GM12878 (cell line): ENCODE results near the gene DPH1. TPM values are rescaled to one million over a fixed set of nuclear protein-coding genes. Genes with fewer than 3 reads are reported as not detected.

ENCODE experiments used
- BHLHE40 ChIP-seq, 2 experiments: fragments of 450-650 bp in 1 of 2; IDR thresholded peaks; 2 replicates each; pipeline ENCODE4 v1.6.1; 2011 to 2017; ENCODE audit warnings: low read depth in 2 of 2, borderline replicate concordance in 1 of 2, improper control_type of control experiment in 1 of 2, low read length in 1 of 2, mild to moderate bottlenecking in 1 of 2
- CHD1 ChIP-seq: IDR thresholded peaks from 2 replicates; pipeline ENCODE4 v1.6.1; 2012; ENCODE audit warnings: low read depth, low read length, improper control_type of control experiment
- CTCF ChIP-seq, 3 experiments: IDR thresholded peaks in 2 of 3; conservative IDR thresholded peaks in 1 of 3; 2 replicates each; pipeline ENCODE4 v1.5.1; 2011; ENCODE audit warnings: low read depth in 3 of 3, low read length in 3 of 3, mild to moderate bottlenecking in 3 of 3, control low read depth in 2 of 3, moderate library complexity in 2 of 3, inconsistent platforms in 1 of 3, mixed read lengths in 1 of 3; ENCODE audit not compliant: control insufficient read depth in 2 of 3, insufficient read depth in 1 of 3; ENCODE audit errors: extremely low read depth in 1 of 3
- FOXM1 ChIP-seq: IDR thresholded peaks from 2 replicates; pipeline ENCODE4 v1.6.1; 2012; ENCODE audit warnings: low read depth, mild to moderate bottlenecking, inconsistent platforms, low read length, moderate library complexity
- GABPA ChIP-seq: IDR thresholded peaks from 2 replicates; pipeline ENCODE4 v1.6.1; 2014; ENCODE audit warnings: antibody characterized with exemption, low read depth, mild to moderate bottlenecking, inconsistent platforms
- HCFC1 ChIP-seq: fragments of 150-350 bp; IDR thresholded peaks from 2 replicates; pipeline ENCODE4 v1.6.1; 2014; ENCODE audit warnings: low read length
- HDAC2 ChIP-seq: fragments of 200-600 bp; sonication (generic); IDR thresholded peaks from 2 replicates; pipeline ENCODE4 v1.6.1; 2017
- HDGF ChIP-seq: fragments of 450-650 bp; IDR thresholded peaks from 2 replicates; pipeline ENCODE4 v1.6.1; 2016; ENCODE audit warnings: antibody characterized with exemption
- KAT2A ChIP-seq: conservative IDR thresholded peaks from 2 replicates; pipeline ENCODE4 v1.6.1; 2011; ENCODE audit warnings: low read depth, low read length; ENCODE audit not compliant: control insufficient read depth
- MEF2B ChIP-seq: fragments of 450-650 bp; IDR thresholded peaks from 2 replicates; pipeline ENCODE4 v1.6.1; 2018; ENCODE audit warnings: mild to moderate bottlenecking, moderate library complexity; ENCODE audit not compliant: partially characterized antibody, poor library complexity, severe bottlenecking
- MTA3 ChIP-seq: IDR thresholded peaks from 2 replicates; pipeline ENCODE4 v1.6.1; 2012; ENCODE audit warnings: low read length, inconsistent platforms, borderline replicate concordance
- NFIC ChIP-seq: IDR thresholded peaks from 2 replicates; pipeline ENCODE4 v1.6.1; 2012; ENCODE audit warnings: low read depth, mild to moderate bottlenecking, inconsistent platforms, low read length, moderate library complexity
- NFYA ChIP-seq: IDR thresholded peaks from 2 replicates; pipeline ENCODE4 v1.6.1; 2011; ENCODE audit warnings: low read depth, mild to moderate bottlenecking, low read length, improper control_type of control experiment, borderline replicate concordance
- POLR2A ChIP-seq: IDR thresholded peaks from 2 replicates; pipeline ENCODE4 v1.6.1; 2011; ENCODE audit warnings: low read depth, mild to moderate bottlenecking, low read length
- RAD51 ChIP-seq: fragments of 450-650 bp; IDR thresholded peaks from 2 replicates; pipeline ENCODE4 v1.6.1; 2016; ENCODE audit warnings: moderate library complexity, mild to moderate bottlenecking, inconsistent platforms
- RBBP5 ChIP-seq: fragments of 200-600 bp; sonication (generic); conservative IDR thresholded peaks from 2 replicates; pipeline ENCODE4 v1.6.1; 2016
- SIN3A ChIP-seq: IDR thresholded peaks from 2 replicates; pipeline ENCODE4 v1.6.1; 2012; ENCODE audit warnings: low read depth, low read length, improper control_type of control experiment
- SREBF1 ChIP-seq: IDR thresholded peaks from 2 replicates; pipeline ENCODE4 v1.6.1; 2012; ENCODE audit warnings: mild to moderate bottlenecking, low read length
- SRF ChIP-seq, 2 experiments: IDR thresholded peaks; 2 replicates each; pipeline ENCODE4 v1.6.1; 2011; ENCODE audit warnings: low read depth in 2 of 2, low read length in 2 of 2, mild to moderate bottlenecking in 1 of 2, moderate library complexity in 1 of 2
- TAF1 ChIP-seq: IDR thresholded peaks from 2 replicates; pipeline ENCODE4 v1.6.1; 2011; ENCODE audit warnings: mild to moderate bottlenecking, low read depth, low read length, borderline replicate concordance
- WRNIP1 ChIP-seq: IDR thresholded peaks from 2 replicates; pipeline ENCODE4 v1.6.1; 2011; ENCODE audit warnings: low read depth, low read length, improper control_type of control experiment, borderline replicate concordance
- YBX1 ChIP-seq: fragments of 450-650 bp; IDR thresholded peaks from 2 replicates; pipeline ENCODE4 v1.6.1; 2016; ENCODE audit warnings: antibody characterized with exemption
- YY1 ChIP-seq: IDR thresholded peaks from 2 replicates; pipeline ENCODE4 v1.6.1; 2011; ENCODE audit warnings: low read depth, mild to moderate bottlenecking, low read length
- ZNF384 ChIP-seq: IDR thresholded peaks from 2 replicates; pipeline ENCODE4 v1.6.1; 2012; ENCODE audit warnings: low read depth, mild to moderate bottlenecking, low read length, improper control_type of control experiment, borderline replicate concordance
- ZNF592 ChIP-seq: fragments of 450-650 bp; IDR thresholded peaks from 2 replicates; pipeline ENCODE4 v1.6.1; 2017; ENCODE audit warnings: mild to moderate bottlenecking, moderate library complexity
- ZZZ3 ChIP-seq: IDR thresholded peaks from 2 replicates; pipeline ENCODE4 v1.6.1; 2011; ENCODE audit warnings: low read depth; ENCODE audit not compliant: control insufficient read depth, insufficient read length
- polyA plus RNA-seq, 11 experiments: library from polyadenylated mRNA; depleted of rRNA in 4 of 11; unstranded in 6 of 11; stranded (reverse) in 5 of 11; fragments of >200 nt; fragmentation: Nextera tagmentation in 4 of 11; fragmentation: Illumina TruSeq in 1 of 11; extraction: Ambion mirVana in 4 of 11; extraction: Trizol in 1 of 11; gene quantifications; 1 replicate in 1 of 11; 2 replicates in 10 of 11; pipeline versions ENCODE4 v1.2.1 to v1.2.3, GENCODE V29; 2011 to 2016; ENCODE audit warnings: inconsistent platforms in 2 of 11, missing spikeins in 2 of 11, low read depth in 1 of 11
- total RNA-seq, 4 experiments: library from RNA; depleted of rRNA in 3 of 4; stranded (reverse); fragments of >200 nt in 3 of 4; fragmentation: Illumina TruSeq in 1 of 4; extraction: Trizol in 1 of 4; gene quantifications; 2 replicates each; pipeline versions ENCODE4 v1.2.1 to v1.2.3, GENCODE V29; 2013 to 2021

DPH1 gene
- total and polyA plus RNA-seq, 10 of the 15 experiments (the other 5 are each of a cell fraction or from before 2014, with no cell fraction given): 0.29 to 33.6 (median 20.2) TPM

GRCh38 chr17:2063261-2064146 lies 33.6 kb downstream of the DPH1 start (continued):
- TF ChIP-seq ZNF592 (no peak), SREBF1 (no peak), KAT2A (no peak), SRF (IDR thresholded peaks at IDR 0.05; ENCODE audit: low read depth in 2 of 2, low read length in 2 of 2) (no peak), YY1 (no peak), FOXM1 (peak; percentile 42; the same call in 1 of the 2 replicates), MTA3 (peak; percentile 71), CHD1 (no peak), BHLHE40 (IDR thresholded peaks at IDR 0.05; ENCODE audit: borderline replicate concordance in 1 of 2, low read depth in 2 of 2, low read length in 1 of 2) (no peak), YBX1 (no peak), NFIC (peak; percentile 27; the same call in 1 of the 2 replicates), MEF2B (no peak), ZZZ3 (no peak), WRNIP1 (no peak), RAD51 (no peak), NFYA (no peak), SIN3A (no peak), HDAC2 (no peak), GABPA (no peak), POLR2A (peak; percentile 50; the same call in 1 of the 2 replicates), RBBP5 (no peak), TAF1 (no peak), HCFC1 (no peak), CTCF (IDR thresholded peaks at IDR 0.05 in 2 of 3, conservative IDR thresholded peaks at IDR 0.05 in 1 of 3; ENCODE audit: control insufficient read depth in 2 of 3, extremely low read depth in 1 of 3, insufficient read depth in 1 of 3, low read depth in 3 of 3, low read length in 3 of 3) (no peak), ZNF384 (no peak), HDGF (no peak)
- TF ChIP-seq, all 136 proteins: peak for 9
